Neural progenitor cell (in vitro differentiated cells): ENCODE measurements around the gene ATP6V0A4.

Experiments used
- EZH2 ChIP-seq: fragments of 200-600 bp; sonication (generic); IDR thresholded peaks from 2 replicates; pipeline ENCODE4 v1.6.1; 2017; ENCODE audit warnings: antibody characterized with exemption, mild to moderate bottlenecking, moderate library complexity
- TF ChIP-seq, protein P1 (sequence below): fragments of 200-600 bp; sonication (generic); IDR thresholded peaks from 2 replicates; pipeline ENCODE4 v1.5.1; 2017; ENCODE audit warnings: antibody characterized with exemption, mild to moderate bottlenecking

- TF ChIP-seq, protein P1, sequence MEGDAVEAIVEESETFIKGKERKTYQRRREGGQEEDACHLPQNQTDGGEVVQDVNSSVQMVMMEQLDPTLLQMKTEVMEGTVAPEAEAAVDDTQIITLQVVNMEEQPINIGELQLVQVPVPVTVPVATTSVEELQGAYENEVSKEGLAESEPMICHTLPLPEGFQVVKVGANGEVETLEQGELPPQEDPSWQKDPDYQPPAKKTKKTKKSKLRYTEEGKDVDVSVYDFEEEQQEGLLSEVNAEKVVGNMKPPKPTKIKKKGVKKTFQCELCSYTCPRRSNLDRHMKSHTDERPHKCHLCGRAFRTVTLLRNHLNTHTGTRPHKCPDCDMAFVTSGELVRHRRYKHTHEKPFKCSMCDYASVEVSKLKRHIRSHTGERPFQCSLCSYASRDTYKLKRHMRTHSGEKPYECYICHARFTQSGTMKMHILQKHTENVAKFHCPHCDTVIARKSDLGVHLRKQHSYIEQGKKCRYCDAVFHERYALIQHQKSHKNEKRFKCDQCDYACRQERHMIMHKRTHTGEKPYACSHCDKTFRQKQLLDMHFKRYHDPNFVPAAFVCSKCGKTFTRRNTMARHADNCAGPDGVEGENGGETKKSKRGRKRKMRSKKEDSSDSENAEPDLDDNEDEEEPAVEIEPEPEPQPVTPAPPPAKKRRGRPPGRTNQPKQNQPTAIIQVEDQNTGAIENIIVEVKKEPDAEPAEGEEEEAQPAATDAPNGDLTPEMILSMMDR, result no peak
- TF ChIP-seq EZH2, result no peak
These were observed 140.1 kb downstream of the ATP6V0A4 start for GRCh38 chr7:138657854-138658386.
